ENCODE results near the gene SIN3A.
"Not testable (repeated sequence)": the region's sequence is repeated elsewhere in the genome, so short reads cannot be mapped to it uniquely, and the experiment has no call there.

The SIN3A gene

GRCh38 chr15:75450307-75451201 lies 936 bp downstream of the SIN3A start:
- peak; percentile 99 for DNase-seq

GRCh38 chr15:75449585-75450306 lies 1.7 kb downstream of the SIN3A start:
- DNase-seq = no peak

- not testable (repeated sequence) for DNase-seq
Observed at GRCh38 chr15:75448171-75448570, 3.3 kb downstream of the SIN3A start.

GRCh38 chr15:75446151-75446550 lies 5.3 kb downstream of the SIN3A start:
- peak; percentile 60 for DNase-seq

- not testable (repeated sequence) for DNase-seq
Observed at GRCh38 chr15:75445324-75445723, 6.2 kb downstream of the SIN3A start.

- DNase-seq = not testable (repeated sequence)
Observed at GRCh38 chr15:75443972-75444453, 7.5 kb downstream of the SIN3A start.

GRCh38 chr15:75437721-75438120 lies 13.8 kb downstream of the SIN3A start:
- DNase-seq = no peak

GRCh38 chr15:75436881-75437280 lies 14.6 kb downstream of the SIN3A start:
- no peak for DNase-seq

- no peak for DNase-seq
Observed at GRCh38 chr15:75431682-75432081, 19.8 kb downstream of the SIN3A start.

GRCh38 chr15:75431270-75431669 lies 20.2 kb downstream of the SIN3A start:
- DNase-seq = no peak

- DNase-seq = no peak
Observed at GRCh38 chr15:75430259-75430658, 21.2 kb downstream of the SIN3A start.

- DNase-seq = no peak
Observed at GRCh38 chr15:75428152-75428551, 23.3 kb downstream of the SIN3A start.

GRCh38 chr15:75425966-75426500 lies 25.5 kb downstream of the SIN3A start:
- no peak for DNase-seq

- no peak for DNase-seq
Observed at GRCh38 chr15:75422554-75422953, 28.9 kb downstream of the SIN3A start.

GRCh38 chr15:75420698-75421097 lies 30.8 kb downstream of the SIN3A start:
- DNase-seq = no peak

GRCh38 chr15:75416584-75416983 lies 34.9 kb downstream of the SIN3A start:
- no peak for DNase-seq

- DNase-seq = peak; percentile 41
Observed at GRCh38 chr15:75410196-75410595, 41.3 kb downstream of the SIN3A start.

GRCh38 chr15:75407083-75407482 lies 44.4 kb downstream of the SIN3A start:
- peak; percentile 56 for DNase-seq

GRCh38 chr15:75403892-75404291 lies 47.6 kb downstream of the SIN3A start:
- DNase-seq = peak; percentile 43

GRCh38 chr15:75397494-75397893 lies 54.0 kb downstream of the SIN3A start:
- DNase-seq = no peak

GRCh38 chr15:75389791-75390382 lies 61.6 kb downstream of the SIN3A start:
- DNase-seq = no peak

GRCh38 chr15:75383986-75384385 lies 67.5 kb downstream of the SIN3A start:
- not testable (repeated sequence) for DNase-seq

GRCh38 chr15:75380773-75381172 lies 70.7 kb downstream of the SIN3A start:
- no peak for DNase-seq

Data from activated CD4-positive, alpha-beta T cell treated with anti-CD3 and anti-CD28 coated beads, Interleukin-10, Interleukin-2, amounts not matched to agents 100 ng/mL and 50 ng/mL, durations not matched to agents 16 hours and 8 hours (primary cell).